ENCODE measurements around the gene HHEX.

- TF ChIP-seq CTCF (IDR thresholded peaks at IDR 0.05) = no peak
- no peak for TF ChIP-seq ZFX (IDR thresholded peaks at IDR 0.05; ENCODE audit: borderline replicate concordance)
Measured at GRCh38 chr10:92681306-92681834, 8.4 kb upstream of the HHEX start.

Data from 22Rv1 (cell line).